Measurements from ENCODE around the gene MBD3L5. TPM values are rescaled to one million over a fixed set of nuclear protein-coding genes. Genes with fewer than 3 reads are reported as not detected.
A peak's percentile ranks its signal among the peaks of the same experiment; 100 is the strongest.
"Not testable (repeated sequence)": the region's sequence is repeated elsewhere in the genome, so short reads cannot be mapped to it uniquely, and the experiment has no call there.

MBD3L5 gene
- total RNA-seq, 1 experiment from 2014 or later, result not detected

DNA sequence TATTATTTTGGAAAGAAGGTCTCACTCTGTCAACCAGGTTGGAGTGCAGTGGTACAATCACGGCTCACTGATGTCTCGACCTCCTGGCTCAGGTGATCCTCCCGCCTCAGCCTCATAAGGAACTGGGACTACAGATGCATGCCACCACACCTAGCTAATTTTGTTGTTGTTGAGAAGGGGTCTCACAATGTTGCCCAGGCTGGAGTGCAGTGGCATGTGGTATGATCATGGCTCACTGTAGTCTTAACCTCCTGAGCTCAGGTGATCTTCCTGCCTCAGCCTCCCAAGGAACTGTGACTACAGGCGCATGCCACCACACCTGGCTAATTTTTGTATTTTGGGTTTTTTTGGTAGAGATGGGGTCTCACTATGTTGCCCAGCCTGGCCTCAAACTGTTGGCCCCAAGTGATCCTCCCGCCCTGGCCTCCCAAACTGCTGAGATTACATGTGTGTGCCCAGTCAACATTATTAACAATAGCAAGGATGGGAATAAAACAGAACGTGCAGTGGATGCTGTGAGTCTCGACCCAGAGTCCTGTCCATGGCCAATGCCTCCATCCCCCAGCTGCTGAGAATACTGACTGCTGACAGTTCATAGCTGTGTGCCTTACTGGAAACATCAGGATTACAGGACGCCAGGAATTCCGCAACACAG, 33.5 kb downstream of the MBD3L5 start:
- Histone ChIP-seq H3K4me3 (ENCODE audit: insufficient read depth, low read depth, low read length) (no peak overlapping the region), H3K27me3 (ENCODE audit: control insufficient read depth, insufficient read depth, low read length) (no peaks in the 10 kb centered on the region), H3K36me3 (replicated peaks; ENCODE audit: control insufficient read depth, insufficient read depth, low read length) (no peaks in the 10 kb centered on the region)
- no peak for DNase-seq

DNA sequence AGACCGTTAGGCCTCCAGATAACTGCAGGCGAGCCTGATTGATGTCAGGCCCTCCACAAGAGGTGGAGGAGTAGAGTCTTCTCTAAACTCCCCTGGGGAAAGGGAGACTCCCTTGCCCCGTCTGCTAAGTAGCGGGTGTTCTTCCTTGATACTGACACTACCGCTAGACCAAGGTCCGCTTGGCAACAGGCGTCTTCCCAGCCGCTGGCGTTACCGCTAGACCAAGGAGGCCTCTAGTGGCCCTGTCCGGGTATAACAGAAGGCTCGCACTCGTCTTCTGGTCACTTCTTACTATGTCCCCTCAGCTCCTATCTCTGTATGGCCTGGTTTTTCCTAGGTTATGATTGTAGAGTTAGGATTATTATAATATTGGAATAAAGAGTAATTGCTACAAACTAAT, 36.7 kb downstream of the MBD3L5 start:
- DNase-seq; H3K27me3 ChIP-seq (ENCODE audit: control insufficient read depth, insufficient read depth, low read length); H3K4me3 ChIP-seq (ENCODE audit: insufficient read depth, low read depth, low read length); H3K36me3 ChIP-seq (replicated peaks; ENCODE audit: control insufficient read depth, insufficient read depth, low read length): not testable (repeated sequence)

DNA sequence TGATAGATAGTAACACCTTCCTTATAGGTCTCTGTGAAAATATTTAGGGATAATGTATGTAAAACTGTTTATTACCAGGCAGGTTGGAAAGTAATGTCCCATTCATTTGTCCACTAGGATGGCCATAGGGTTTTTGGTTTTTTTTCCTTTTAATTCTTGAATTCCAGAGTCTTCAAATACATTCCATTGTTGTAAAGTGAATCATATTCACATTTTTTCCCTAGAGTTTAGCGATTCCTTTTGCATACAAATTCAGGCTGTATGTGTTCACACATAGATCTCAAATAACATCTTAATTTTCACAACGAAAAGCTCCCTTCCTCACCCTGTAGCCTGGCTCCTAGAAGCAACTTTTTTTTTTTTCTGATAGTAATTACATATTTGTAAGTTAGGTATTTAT, 37.3 kb downstream of the MBD3L5 start:
- Histone ChIP-seq H3K36me3 (replicated peaks; ENCODE audit: control insufficient read depth, insufficient read depth, low read length) (peaks cover 4% of the 10 kb centered on the region), H3K27me3 (ENCODE audit: control insufficient read depth, insufficient read depth, low read length) (no peaks in the 10 kb centered on the region), H3K4me3 (ENCODE audit: insufficient read depth, low read depth, low read length) (no peak overlapping the region)
- DNase-seq, result no peak

DNA sequence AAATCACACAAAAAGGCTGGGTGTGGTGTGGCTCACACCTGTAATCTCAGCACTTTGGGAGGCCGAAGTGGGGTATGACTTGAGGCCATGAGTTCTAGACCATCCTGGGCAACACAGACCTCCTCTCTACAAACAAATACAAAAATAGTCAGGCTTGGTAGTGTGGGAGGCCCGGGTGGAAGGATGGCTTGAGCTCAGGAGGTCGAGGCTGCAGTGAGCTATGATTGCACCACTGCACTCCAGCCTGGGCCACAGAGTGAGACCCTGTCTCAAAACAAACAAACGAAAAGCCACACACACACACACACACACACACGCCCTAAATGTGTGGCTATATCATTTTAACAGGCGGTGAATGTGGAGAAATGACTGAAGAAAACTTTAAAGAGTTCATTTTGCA, 38.2 kb downstream of the MBD3L5 start:
- Histone ChIP-seq H3K4me3 (ENCODE audit: insufficient read depth, low read depth, low read length) (no peak overlapping the region), H3K27me3 (ENCODE audit: control insufficient read depth, insufficient read depth, low read length) (no peaks in the 10 kb centered on the region), H3K36me3 (replicated peaks; ENCODE audit: control insufficient read depth, insufficient read depth, low read length) (peaks cover 9% of the 10 kb centered on the region)
- no peak for DNase-seq

DNA sequence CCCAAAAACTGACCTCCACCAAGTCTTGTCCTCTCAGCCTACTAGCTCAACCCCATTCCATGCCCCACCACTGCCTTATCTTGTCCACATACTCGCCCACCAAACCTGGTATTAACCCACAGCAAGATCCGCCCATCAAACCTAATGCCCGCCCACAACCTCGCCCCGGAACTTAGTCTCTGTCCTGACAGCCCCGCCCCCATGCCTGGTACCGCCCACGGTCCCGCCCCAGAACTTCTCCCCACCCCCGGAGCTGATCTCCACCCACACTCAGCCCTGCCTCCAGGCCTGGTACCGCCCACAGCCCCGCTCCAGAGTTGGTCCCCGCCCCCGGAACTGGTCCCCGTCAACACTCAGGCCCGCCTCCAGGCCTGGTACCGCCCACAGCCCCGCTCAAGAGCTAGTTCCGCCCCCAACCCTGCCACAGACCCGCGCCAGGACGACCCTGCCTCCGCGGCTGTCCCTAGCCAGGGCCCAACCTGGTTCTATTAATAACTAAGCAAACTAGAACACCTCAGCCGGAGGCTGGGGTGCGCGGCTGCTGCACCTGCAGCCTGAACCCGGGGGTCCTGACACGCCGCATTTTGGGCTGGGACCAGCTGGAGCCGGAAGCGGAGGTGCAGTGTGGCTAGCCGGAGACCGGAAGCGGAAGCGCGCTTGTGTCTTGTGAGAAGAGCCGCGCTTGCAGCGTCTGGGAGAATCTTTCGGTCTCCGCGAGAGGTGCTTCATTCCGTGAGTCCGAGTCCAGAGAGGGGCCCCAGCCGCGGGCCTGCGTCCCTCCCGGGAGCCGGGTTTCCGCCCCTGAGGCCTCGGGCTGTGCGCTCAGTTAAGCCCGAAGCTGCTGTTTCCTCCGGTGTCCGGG, 38.9 kb downstream of the MBD3L5 start, which contains the start of gene ZNF557:
ZNF557 (plus strand) TSS at position 662 of the 862 bp plus-strand sequence. CDS start 5,372 bp downstream, outside the sequence.
- H3K36me3 ChIP-seq (replicated peaks; ENCODE audit: control insufficient read depth, insufficient read depth, low read length), result peaks cover 9% of the 10 kb centered on the region
- peak within 1 kb of the TSS; percentile 91 for H3K4me3 ChIP-seq (ENCODE audit: insufficient read depth, low read depth, low read length)
- DNase-seq, result peak; percentile 97
- H3K27me3 ChIP-seq (ENCODE audit: control insufficient read depth, insufficient read depth, low read length), result no peaks in the 10 kb centered on the region

DNA sequence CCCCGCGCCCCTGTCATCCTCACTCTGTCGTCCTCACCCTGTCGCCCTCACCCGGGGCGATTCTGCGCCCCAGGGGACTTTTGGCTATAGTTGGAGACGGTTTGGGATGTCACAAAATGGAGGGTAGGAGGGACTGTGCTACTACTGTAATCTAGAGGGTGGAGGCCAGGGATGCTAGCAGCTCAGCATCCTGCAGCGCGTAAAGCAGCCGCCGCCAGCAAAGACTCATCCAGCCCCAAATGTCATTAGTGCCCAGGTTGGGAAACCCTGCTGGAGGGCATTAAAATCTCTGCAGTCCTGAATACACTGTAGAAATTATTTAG, 39.5 kb downstream of the MBD3L5 start:
- H3K4me3 ChIP-seq (ENCODE audit: insufficient read depth, low read depth, low read length), result peak overlapping the region; percentile 91

DNA sequence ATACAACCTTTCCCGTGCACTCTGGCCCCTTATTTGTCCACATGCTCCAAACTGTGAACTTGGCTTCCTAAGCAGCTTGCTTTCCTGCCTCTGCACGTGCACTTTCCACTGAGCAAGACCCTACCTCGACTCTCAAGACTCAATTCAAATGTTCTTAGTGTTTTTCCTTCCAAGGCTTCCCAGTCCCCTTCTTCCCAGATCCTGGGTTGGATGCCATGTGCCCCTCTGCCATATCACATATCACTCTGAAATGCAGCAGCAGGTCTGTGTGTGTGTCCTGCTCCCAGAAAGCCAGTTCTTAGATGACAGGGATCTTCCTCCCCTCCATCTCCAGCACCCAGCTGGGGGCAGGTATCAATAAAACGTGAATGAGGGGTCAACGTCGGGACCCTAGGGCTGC, 42.2 kb downstream of the MBD3L5 start:
- DNase-seq, result no peak
- H3K27me3 ChIP-seq (ENCODE audit: control insufficient read depth, insufficient read depth, low read length), result no peaks in the 10 kb centered on the region
- peaks cover 29% of the 10 kb centered on the region for H3K36me3 ChIP-seq (replicated peaks; ENCODE audit: control insufficient read depth, insufficient read depth, low read length)
- no peak overlapping the region for H3K4me3 ChIP-seq (ENCODE audit: insufficient read depth, low read depth, low read length)

More for the DNA sequence above, 39.5 kb downstream of the MBD3L5 start:
- no peaks in the 10 kb centered on the region for H3K27me3 ChIP-seq (ENCODE audit: control insufficient read depth, insufficient read depth, low read length)
- H3K36me3 ChIP-seq (replicated peaks; ENCODE audit: control insufficient read depth, insufficient read depth, low read length), result peaks cover 9% of the 10 kb centered on the region
- no peak for DNase-seq

DNA sequence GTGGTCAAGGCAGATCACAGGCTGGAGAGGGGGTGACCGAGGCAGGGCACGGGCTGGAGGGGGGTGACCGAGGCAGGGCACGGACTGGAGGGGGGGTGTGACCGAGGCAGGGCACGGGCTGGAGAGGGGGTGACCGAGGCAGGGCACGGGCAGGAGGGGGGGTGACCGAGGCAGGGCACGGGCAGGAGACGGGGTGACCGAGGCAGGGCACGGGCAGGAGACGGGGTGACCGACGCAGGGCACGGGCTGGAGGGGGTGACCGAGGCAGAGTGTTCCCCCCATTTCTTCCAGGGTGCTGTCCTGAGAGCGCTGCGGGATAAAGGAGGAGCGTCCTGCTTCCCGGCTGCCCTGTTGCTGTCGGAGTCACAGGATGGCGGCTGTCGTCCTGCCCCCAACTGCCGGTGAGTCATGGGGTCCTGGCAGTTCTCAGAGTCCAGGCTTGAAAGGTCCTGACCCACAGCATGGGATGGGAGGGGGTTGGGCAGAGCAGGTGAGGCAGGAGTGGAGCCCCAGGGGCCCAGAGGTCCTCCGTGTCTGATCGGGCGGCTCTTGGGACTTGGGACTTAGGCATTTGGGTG, 44.4 kb downstream of the MBD3L5 start:
- DNase-seq, result no peak
- Histone ChIP-seq H3K36me3 (replicated peaks; ENCODE audit: control insufficient read depth, insufficient read depth, low read length) (peaks cover 39% of the 10 kb centered on the region), H3K27me3 (ENCODE audit: control insufficient read depth, insufficient read depth, low read length) (no peaks in the 10 kb centered on the region), H3K4me3 (ENCODE audit: insufficient read depth, low read depth, low read length) (no peak overlapping the region)

DNA sequence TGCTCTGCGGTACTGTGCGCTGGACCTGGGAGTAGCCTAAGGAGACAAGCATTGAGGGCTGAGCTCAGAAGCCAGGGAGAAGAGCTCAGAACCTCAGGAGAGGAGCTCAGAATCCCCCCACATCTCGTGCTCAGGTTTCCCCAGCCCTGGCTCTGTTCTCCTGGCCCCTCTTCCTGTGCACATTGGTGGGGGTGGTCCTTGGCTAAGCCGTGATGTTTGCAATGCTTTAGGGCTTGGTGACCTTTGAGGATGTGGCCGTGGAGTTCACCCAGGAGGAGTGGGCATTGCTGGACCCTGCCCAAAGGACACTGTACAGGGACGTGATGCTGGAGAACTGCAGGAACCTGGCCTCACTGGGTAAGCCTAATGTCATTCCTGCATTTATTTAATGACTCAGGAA, 45.8 kb downstream of the MBD3L5 start:
- H3K36me3 ChIP-seq (replicated peaks; ENCODE audit: control insufficient read depth, insufficient read depth, low read length), result peaks cover 49% of the 10 kb centered on the region
- H3K27me3 ChIP-seq (ENCODE audit: control insufficient read depth, insufficient read depth, low read length), result no peaks in the 10 kb centered on the region
- H3K4me3 ChIP-seq (ENCODE audit: insufficient read depth, low read depth, low read length), result no peak overlapping the region

DNA sequence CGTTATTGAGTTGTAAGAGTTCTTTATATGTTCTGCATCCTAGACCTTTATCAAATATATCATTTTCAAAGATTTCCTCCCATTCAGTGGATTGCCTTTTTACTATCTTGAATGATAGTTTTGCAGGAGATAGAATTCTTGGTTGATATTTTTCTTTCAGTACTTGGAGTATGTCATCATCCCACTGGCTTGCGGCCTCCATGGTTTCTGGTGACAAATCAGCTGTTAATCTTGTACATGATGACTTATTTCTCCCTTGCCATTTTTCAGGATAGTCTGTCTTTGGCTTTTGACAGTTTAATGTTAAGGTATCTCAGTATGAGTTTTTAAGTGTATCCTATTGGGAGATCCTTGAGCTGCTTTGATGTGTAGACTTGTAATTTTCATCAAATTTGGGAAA, 47.6 kb downstream of the MBD3L5 start:
- no peak for DNase-seq
- H3K27me3 ChIP-seq (ENCODE audit: control insufficient read depth, insufficient read depth, low read length), result no peaks in the 10 kb centered on the region
- H3K36me3 ChIP-seq (replicated peaks; ENCODE audit: control insufficient read depth, insufficient read depth, low read length), result peaks cover 58% of the 10 kb centered on the region
- H3K4me3 ChIP-seq (ENCODE audit: insufficient read depth, low read depth, low read length), result no peak overlapping the region

More for the DNA sequence above, 45.8 kb downstream of the MBD3L5 start:
- DNase-seq, result no peak

Other genes with a start within 250 kb of the MBD3L5 start
- not detected in 2 replicates for gene ADGRE1, start 143.0 kb upstream of the MBD3L5 start, total RNA-seq (2014; rRNA removed; shearing (Covaris generic))
- gene MBD3L2B, start 9.1 kb upstream of the MBD3L5 start, total RNA-seq (2014; rRNA removed; shearing (Covaris generic)), result not detected in 2 replicates
- not detected in 2 replicates for gene MBD3L4, start 9.6 kb downstream of the MBD3L5 start, total RNA-seq (2014; rRNA removed; shearing (Covaris generic))
- not detected in 2 replicates for gene MBD3L2, start 18.7 kb downstream of the MBD3L5 start, total RNA-seq (2014; rRNA removed; shearing (Covaris generic))
- gene MBD3L3, start 28.1 kb downstream of the MBD3L5 start, total RNA-seq (2014; rRNA removed; shearing (Covaris generic)), result not detected in 2 replicates
- gene ZNF557, start 39.1 kb downstream of the MBD3L5 start, total RNA-seq (2014; rRNA removed; shearing (Covaris generic)), result 5.2 and 5.8 TPM in 2 replicates